Karpas-422 (cell line): ENCODE measurements around the gene MBOAT1. TPM values are rescaled to one million over a fixed set of nuclear protein-coding genes. Genes with fewer than 3 reads are reported as not detected.

Experiments
- DNase-seq: peaks from one replicate; pipeline ENCODE4 v3.0.0-alpha.2; 2015
- H2AFZ ChIP-seq: fragments of 200-600 bp; sonication (generic); 2 replicates; pipeline ENCODE4 v1.6.1; 2014; ENCODE audit warnings: antibody characterized with exemption, low read length, mixed read lengths
- H3K27ac ChIP-seq: fragments of 200-600 bp; sonication (generic); 2 replicates; pipeline ENCODE4 v1.5.1; 2014; ENCODE audit warnings: mild to moderate bottlenecking, low read length, moderate library complexity
- H3K27me3 ChIP-seq: fragments of 200-600 bp; sonication (generic); 2 replicates; pipeline ENCODE4 v1.6.1; 2014; ENCODE audit warnings: low read length, mixed read lengths
- H3K36me3 ChIP-seq: fragments of 200-600 bp; sonication (generic); 2 replicates; pipeline ENCODE4 v1.6.1; 2014; ENCODE audit warnings: low read length, mixed read lengths; ENCODE audit not compliant: insufficient read depth
- H3K4me1 ChIP-seq: fragments of 200-600 bp; sonication (generic); 2 replicates; pipeline ENCODE4 v1.6.1; 2014; ENCODE audit warnings: mild to moderate bottlenecking, low read length, mixed read lengths
- H3K4me2 ChIP-seq: fragments of 200-600 bp; sonication (generic); 2 replicates; pipeline ENCODE4 v1.6.1; 2014; ENCODE audit warnings: low read length, low read depth, mild to moderate bottlenecking; ENCODE audit not compliant: poor library complexity, severe bottlenecking
- H3K4me3 ChIP-seq: fragments of 200-600 bp; sonication (generic); 2 replicates; pipeline ENCODE4 v1.5.1; 2014; ENCODE audit warnings: mild to moderate bottlenecking, antibody characterized with exemption, low read length, mixed read lengths
- H3K79me2 ChIP-seq: fragments of 200-600 bp; sonication (generic); 2 replicates; pipeline ENCODE4 v1.6.1; 2014; ENCODE audit warnings: mild to moderate bottlenecking, low read length, mixed read lengths
- H3K9ac ChIP-seq: fragments of 200-600 bp; sonication (generic); 2 replicates; pipeline ENCODE4 v1.6.0; 2014; ENCODE audit warnings: low read length
- H3K9me2 ChIP-seq: fragments of 200-600 bp; sonication (generic), shearing (Covaris generic); replicated peaks from 2 replicates; pipeline ENCODE4 v1.6.0; 2014; ENCODE audit warnings: mild to moderate bottlenecking, low read length, moderate library complexity; ENCODE audit not compliant: insufficient read depth
- H3K9me3 ChIP-seq: fragments of 300-700, 200-600 bp; sonication (generic); 2 replicates; pipeline ENCODE4 v1.6.1; 2014; ENCODE audit warnings: low read length, mixed read lengths
- H4K20me1 ChIP-seq: fragments of 200-600 bp; sonication (generic); 2 replicates; pipeline ENCODE4 v1.6.1; 2014; ENCODE audit warnings: mild to moderate bottlenecking, antibody characterized with exemption, low read length, low read depth; ENCODE audit not compliant: insufficient read depth
- total RNA-seq: library from RNA; depleted of rRNA; stranded (reverse); fragments of >200 nt; shearing (Covaris generic); gene quantifications from 2 replicates; pipeline ENCODE4 v1.2.3, GENCODE V29; 2014; ENCODE audit warnings: low replicate concordance

Gene MBOAT1
- total RNA-seq, 1 experiment from 2014 or later: not detected

GRCh38 chr6:20175810-20176410 lies 36.4 kb downstream of the MBOAT1 start:
- Histone ChIP-seq H3K9ac (no peak overlapping the region), H3K4me1 (no peaks in the 10 kb centered on the region), H3K27ac (no peak overlapping the region), H3K9me2 (no peaks in the 10 kb centered on the region), H3K27me3 (no peaks in the 10 kb centered on the region), H3K36me3 (no peaks in the 10 kb centered on the region), H4K20me1 (no peaks in the 10 kb centered on the region), H3K9me3 (no peaks in the 10 kb centered on the region), H3K4me3 (no peak overlapping the region), H2AFZ (no peak overlapping the region), H3K79me2 (no peaks in the 10 kb centered on the region), H3K4me2 (no peak overlapping the region)
- DNase-seq: no peak

DNA sequence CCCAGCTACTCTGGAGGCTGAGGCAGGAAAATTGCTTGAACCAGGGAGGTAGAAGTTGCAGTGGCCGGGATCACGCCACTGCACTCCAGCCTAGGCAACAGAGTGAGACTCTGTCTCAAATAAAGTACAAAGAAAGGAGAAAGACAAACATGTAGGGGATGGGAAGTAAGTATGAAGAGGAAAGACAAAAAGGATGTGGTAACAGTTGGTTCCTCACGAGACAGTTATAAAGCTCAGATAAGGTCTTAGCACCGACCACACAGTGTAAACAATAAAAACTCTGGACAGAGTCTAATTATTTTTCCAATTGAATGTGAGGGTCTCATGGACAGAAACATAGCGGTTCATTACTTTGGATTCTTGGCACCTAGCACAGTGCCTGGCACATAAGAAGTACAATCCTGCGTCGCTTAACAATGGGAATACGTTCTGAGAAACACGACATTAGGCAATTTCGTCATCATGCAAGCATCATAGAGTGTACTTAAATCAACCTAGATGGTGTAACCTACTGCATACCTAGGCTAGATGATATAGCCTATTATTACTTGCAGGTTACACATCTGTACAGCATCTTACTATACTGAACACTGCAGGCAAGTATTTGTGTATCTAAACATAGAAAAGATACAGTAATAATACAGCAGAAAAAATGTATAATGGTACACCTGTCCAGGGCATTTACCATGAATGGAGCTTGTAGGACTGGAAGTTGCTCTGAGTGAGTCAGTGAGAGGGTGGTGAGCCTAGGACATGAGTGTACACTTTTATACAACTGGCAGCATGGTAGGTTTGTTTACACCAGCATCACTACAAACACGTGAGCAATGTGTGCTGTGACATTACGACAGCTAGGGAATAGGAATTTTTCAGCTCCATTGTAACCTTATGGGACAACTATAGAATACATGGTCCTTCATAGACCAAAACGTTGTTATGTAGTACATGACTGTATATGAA lies 38.2 kb downstream of the MBOAT1 start:
- Histone ChIP-seq H3K9ac (no peak overlapping the region), H3K9me3 (no peaks in the 10 kb centered on the region), H2AFZ (no peak overlapping the region), H3K27me3 (no peaks in the 10 kb centered on the region), H3K27ac (no peak overlapping the region), H3K4me3 (no peak overlapping the region), H3K79me2 (no peaks in the 10 kb centered on the region), H3K9me2 (no peaks in the 10 kb centered on the region), H3K4me1 (no peaks in the 10 kb centered on the region), H3K4me2 (no peak overlapping the region), H4K20me1 (no peaks in the 10 kb centered on the region), H3K36me3 (no peaks in the 10 kb centered on the region)
- no peak for DNase-seq

- H3K9me2 ChIP-seq: no peaks in the 10 kb centered on the region
- H2AFZ ChIP-seq: no peak overlapping the region
- no peaks in the 10 kb centered on the region for H3K4me1 ChIP-seq
- no peak for DNase-seq
- H3K9ac ChIP-seq: no peak overlapping the region
- H3K9me3 ChIP-seq: no peaks in the 10 kb centered on the region
- H3K4me2 ChIP-seq: no peak overlapping the region
- no peaks in the 10 kb centered on the region for H3K27me3 ChIP-seq
- H3K27ac ChIP-seq: no peak overlapping the region
- H3K36me3 ChIP-seq: no peaks in the 10 kb centered on the region
- H3K79me2 ChIP-seq: no peaks in the 10 kb centered on the region
- H4K20me1 ChIP-seq: no peaks in the 10 kb centered on the region
- H3K4me3 ChIP-seq: no peak overlapping the region
These were observed 39.3 kb downstream of the MBOAT1 start for GRCh38 chr6:20172842-20173456.

DNA sequence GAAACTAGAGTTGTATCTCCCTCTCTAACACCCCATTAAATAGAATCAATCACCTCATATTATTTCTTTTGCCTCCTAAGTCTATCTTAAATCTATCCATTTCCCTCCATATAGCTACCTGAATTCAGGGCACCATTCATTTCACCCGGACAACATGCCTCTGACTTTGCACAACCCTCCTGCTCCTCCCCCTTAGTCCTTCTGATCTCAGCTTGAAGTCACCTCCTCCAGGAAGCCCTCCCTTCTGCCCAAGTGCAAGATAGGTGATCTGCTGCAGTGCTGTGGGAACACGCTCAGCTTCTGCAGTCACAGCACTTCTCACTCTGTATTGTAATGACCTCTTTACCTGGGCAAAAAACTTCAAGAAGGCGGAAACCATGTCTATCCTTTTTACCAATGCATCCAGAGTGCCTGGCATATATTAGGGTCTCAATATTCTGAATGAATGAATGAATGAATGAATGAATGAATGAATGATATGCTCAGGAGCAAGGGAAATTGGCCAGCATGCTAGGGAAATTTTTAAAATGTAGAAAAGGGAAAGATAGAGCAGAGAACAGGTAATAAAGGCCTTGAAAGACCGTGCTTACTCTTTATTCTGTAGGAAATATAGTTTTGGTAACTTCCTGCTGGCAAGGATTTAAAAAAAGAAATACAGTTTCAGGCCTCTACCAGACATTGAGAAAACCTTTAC lies 41.7 kb downstream of the MBOAT1 start:
- H3K27ac ChIP-seq: no peak overlapping the region
- no peaks in the 10 kb centered on the region for H3K79me2 ChIP-seq
- no peaks in the 10 kb centered on the region for H3K36me3 ChIP-seq
- DNase-seq: no peak
- H3K9me3 ChIP-seq: no peaks in the 10 kb centered on the region
- no peaks in the 10 kb centered on the region for H3K27me3 ChIP-seq
- no peaks in the 10 kb centered on the region for H4K20me1 ChIP-seq
- no peaks in the 10 kb centered on the region for H3K9me2 ChIP-seq
- H2AFZ ChIP-seq: no peak overlapping the region
- no peak overlapping the region for H3K9ac ChIP-seq
- no peak overlapping the region for H3K4me3 ChIP-seq
- no peak overlapping the region for H3K4me2 ChIP-seq
- no peaks in the 10 kb centered on the region for H3K4me1 ChIP-seq

DNA sequence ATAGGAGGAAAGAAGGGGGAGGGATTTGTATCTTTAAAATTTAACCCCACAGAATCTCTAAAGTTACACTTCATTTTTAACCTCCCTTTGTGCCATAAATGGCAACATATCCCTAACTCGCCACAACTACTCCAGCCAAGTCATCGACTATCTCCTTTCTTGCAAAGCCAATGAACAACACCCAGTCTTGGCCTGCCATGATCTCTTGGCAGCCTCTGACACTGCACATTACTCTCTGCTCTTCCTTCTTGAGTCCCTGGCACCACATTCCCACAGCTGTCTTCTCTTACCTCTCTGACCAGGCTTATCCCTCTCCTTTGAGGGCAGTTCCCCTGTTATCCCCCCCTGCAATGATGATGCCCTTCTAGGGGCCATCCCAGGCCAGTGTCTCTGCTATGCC lies 42.5 kb downstream of the MBOAT1 start:
- H3K36me3 ChIP-seq: no peaks in the 10 kb centered on the region
- no peak overlapping the region for H3K9ac ChIP-seq
- no peak for DNase-seq
- H4K20me1 ChIP-seq: no peaks in the 10 kb centered on the region
- no peaks in the 10 kb centered on the region for H3K9me2 ChIP-seq
- H3K4me3 ChIP-seq: no peak overlapping the region
- no peak overlapping the region for H2AFZ ChIP-seq
- H3K27ac ChIP-seq: no peak overlapping the region
- no peaks in the 10 kb centered on the region for H3K27me3 ChIP-seq
- H3K79me2 ChIP-seq: no peaks in the 10 kb centered on the region
- H3K4me2 ChIP-seq: no peak overlapping the region
- H3K4me1 ChIP-seq: no peaks in the 10 kb centered on the region
- H3K9me3 ChIP-seq: no peaks in the 10 kb centered on the region

DNA sequence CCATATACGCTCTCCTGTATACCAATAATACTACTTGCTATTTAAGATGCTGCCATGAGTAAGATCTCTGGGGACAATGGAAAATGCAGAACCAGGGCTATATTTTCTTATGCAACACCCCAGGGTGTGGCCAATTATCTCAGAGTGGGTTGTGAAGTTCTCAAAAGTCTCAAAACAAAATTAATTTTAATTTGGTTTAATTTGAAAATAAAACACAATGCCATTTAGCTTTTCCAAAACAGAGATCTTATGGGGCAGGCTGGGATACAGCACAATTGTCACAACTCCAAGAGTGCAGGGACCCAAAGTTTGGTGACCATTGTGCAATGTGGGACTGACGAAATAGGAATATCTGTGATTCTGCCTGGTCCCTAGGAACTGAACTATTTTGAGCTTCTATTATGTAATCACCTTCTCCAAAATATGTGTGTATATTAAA lies 43.1 kb downstream of the MBOAT1 start:
- no peak overlapping the region for H2AFZ ChIP-seq
- no peaks in the 10 kb centered on the region for H3K36me3 ChIP-seq
- no peaks in the 10 kb centered on the region for H3K27me3 ChIP-seq
- no peak overlapping the region for H3K4me2 ChIP-seq
- no peak overlapping the region for H3K4me3 ChIP-seq
- DNase-seq: no peak
- no peaks in the 10 kb centered on the region for H3K9me3 ChIP-seq
- H4K20me1 ChIP-seq: no peaks in the 10 kb centered on the region
- H3K4me1 ChIP-seq: no peaks in the 10 kb centered on the region
- no peak overlapping the region for H3K27ac ChIP-seq
- H3K9ac ChIP-seq: no peak overlapping the region
- H3K9me2 ChIP-seq: no peaks in the 10 kb centered on the region
- no peaks in the 10 kb centered on the region for H3K79me2 ChIP-seq

DNA sequence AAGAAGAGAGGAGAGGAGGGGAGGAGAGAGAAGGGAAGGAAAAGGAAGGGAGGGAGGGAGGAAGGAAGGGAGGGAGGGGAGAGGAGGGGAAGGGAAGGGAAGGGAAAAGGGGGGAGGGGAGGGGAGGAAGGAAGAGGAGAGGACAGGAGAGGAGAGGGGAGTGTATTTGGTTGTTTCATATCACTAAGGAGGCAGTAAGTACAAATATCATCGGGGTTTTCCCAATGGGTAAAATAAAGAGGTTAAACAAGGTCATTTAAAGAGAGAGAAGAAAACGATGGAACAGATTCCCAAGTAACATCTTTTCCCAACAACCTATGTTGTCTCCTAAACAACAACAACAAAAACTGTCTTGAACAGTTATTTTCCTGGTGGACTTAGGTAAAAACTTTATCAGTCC lies 43.6 kb downstream of the MBOAT1 start:
- H3K9me2 ChIP-seq: no peaks in the 10 kb centered on the region
- H3K27me3 ChIP-seq: no peaks in the 10 kb centered on the region
- H4K20me1 ChIP-seq: no peaks in the 10 kb centered on the region
- H3K79me2 ChIP-seq: no peaks in the 10 kb centered on the region
- no peaks in the 10 kb centered on the region for H3K4me1 ChIP-seq
- H2AFZ ChIP-seq: no peak overlapping the region
- no peak overlapping the region for H3K27ac ChIP-seq
- H3K9ac ChIP-seq: no peak overlapping the region
- H3K9me3 ChIP-seq: no peaks in the 10 kb centered on the region
- no peak for DNase-seq
- no peak overlapping the region for H3K4me3 ChIP-seq
- no peak overlapping the region for H3K4me2 ChIP-seq
- no peaks in the 10 kb centered on the region for H3K36me3 ChIP-seq

- Histone ChIP-seq H3K4me2 (no peak overlapping the region), H3K9me3 (no peaks in the 10 kb centered on the region), H3K27ac (no peak overlapping the region), H3K9me2 (no peaks in the 10 kb centered on the region), H3K36me3 (no peaks in the 10 kb centered on the region), H4K20me1 (no peaks in the 10 kb centered on the region), H2AFZ (no peak overlapping the region), H3K9ac (no peak overlapping the region), H3K4me1 (no peaks in the 10 kb centered on the region), H3K27me3 (no peaks in the 10 kb centered on the region), H3K79me2 (no peaks in the 10 kb centered on the region), H3K4me3 (no peak overlapping the region)
- DNase-seq: no peak
These were observed 44.7 kb downstream of the MBOAT1 start for GRCh38 chr6:20167601-20168000.
